H1 (cell line): ENCODE measurements around the gene CLCA1. TPM values are rescaled to one million over a fixed set of nuclear protein-coding genes. Genes with fewer than 3 reads are reported as not detected.

ENCODE experiments used
- CTCF ChIA-PET: fragments of 300-600 bp; sonication (Branson Sonifier 250); formaldehyde crosslinking; loops from one replicate; lab custom pipeline; 2021; ENCODE audit not compliant: partially characterized antibody; lab: Charles Lee
- POLR2A ChIA-PET: fragments of 300-600 bp; sonication (Branson Sonifier 250); formaldehyde crosslinking; loops from one replicate; lab custom pipeline; 2021; ENCODE audit warnings: inconsistent platforms; ENCODE audit not compliant: partially characterized antibody; lab: Charles Lee
- DNase-seq, 2 experiments: peaks; one replicate each; pipeline versions ENCODE4 v3.0.0 to v3.0.0-alpha.2; 2010 to 2022; ENCODE audit warnings: low spot score in 2 of 2, low read depth in 1 of 2, mixed read lengths in 1 of 2
- FAIRE-seq: peaks from 2 replicates; lab custom pipeline; 2011; peaks lifted over from hg19 to GRCh38; lab: Jason Lieb, UNC
- H2AFZ ChIP-seq: 2 replicates; pipeline ENCODE4 v1.8.1; 2012; ENCODE audit warnings: low read length, inconsistent platforms
- H2AK5ac ChIP-seq: 2 replicates; pipeline ENCODE4 v1.6.1; 2013; ENCODE audit warnings: low read depth, low read length
- H2BK120ac ChIP-seq: replicated peaks from 2 replicates; pipeline ENCODE3; 2013; ENCODE audit warnings: low read depth, low read length, inconsistent platforms
- H2BK12ac ChIP-seq: 2 replicates; pipeline ENCODE4 v1.6.1; 2013; ENCODE audit warnings: low read depth, low read length
- H2BK15ac ChIP-seq: 2 replicates; pipeline ENCODE4 v1.6.1; 2013; ENCODE audit warnings: low read length
- H2BK20ac ChIP-seq: 2 replicates; pipeline ENCODE4 v1.6.1; 2013; ENCODE audit warnings: low read length
- H2BK5ac ChIP-seq: 2 replicates; pipeline ENCODE4 v1.6.1; 2013; ENCODE audit warnings: low read depth, low read length
- H3K14ac ChIP-seq: 2 replicates; pipeline ENCODE4 v1.6.1; 2013; ENCODE audit warnings: inconsistent platforms; ENCODE audit not compliant: insufficient read length
- H3K18ac ChIP-seq: 2 replicates; pipeline ENCODE4 v1.6.1; 2013; ENCODE audit warnings: low read length; ENCODE audit errors: extremely low read depth
- H3K23ac ChIP-seq: 2 replicates; pipeline ENCODE4 v1.6.1; 2013; ENCODE audit warnings: inconsistent platforms; ENCODE audit not compliant: insufficient read length
- H3K23me2 ChIP-seq: 2 replicates; pipeline ENCODE4 v1.6.1; 2013; ENCODE audit warnings: low read depth, low read length
- H3K27ac ChIP-seq: 2 replicates; pipeline ENCODE4 v1.6.1; 2011; ENCODE audit warnings: low read depth, low read length, inconsistent platforms
- H3K27me3 ChIP-seq, 4 experiments: replicated peaks in 1 of 4; 1 replicate in 1 of 4; 2 replicates in 3 of 4; pipeline versions ENCODE4 v1.6.1 to v1.8.1; 2011 to 2013; ENCODE audit warnings: low read length in 3 of 4, mild to moderate bottlenecking in 3 of 4, inconsistent platforms in 2 of 4, mixed read lengths in 2 of 4, moderate library complexity in 1 of 4; ENCODE audit not compliant: control insufficient read depth in 3 of 4, insufficient read depth in 3 of 4; ENCODE audit errors: extremely low read depth in 1 of 4
- H3K36me3 ChIP-seq, 4 experiments: 2 replicates each; pipeline versions ENCODE4 v1.6.1 to v1.8.1; 2011 to 2013; ENCODE audit warnings: mild to moderate bottlenecking in 4 of 4, low read length in 3 of 4, moderate library complexity in 2 of 4, control low read depth in 1 of 4, inconsistent platforms in 1 of 4; ENCODE audit not compliant: insufficient read depth in 4 of 4, control insufficient read depth in 2 of 4
- H3K4ac ChIP-seq: replicated peaks from 2 replicates; pipeline ENCODE3; 2013; ENCODE audit warnings: low read length, low read depth, mixed read lengths, inconsistent platforms; ENCODE audit not compliant: insufficient read length
- H3K4me1 ChIP-seq, 4 experiments: replicated peaks in 1 of 4; 1 replicate in 1 of 4; 2 replicates in 3 of 4; pipeline versions ENCODE4 v1.6.1 to v1.8.1; 2011 to 2013; ENCODE audit warnings: low read length in 3 of 4, inconsistent platforms in 2 of 4, mixed read lengths in 1 of 4; ENCODE audit not compliant: insufficient read depth in 4 of 4, control insufficient read depth in 3 of 4
- H3K4me2 ChIP-seq, 2 experiments: 2 replicates each; pipeline versions ENCODE4 v1.6.1 to v1.8.1; 2011 to 2013; ENCODE audit warnings: low read depth in 2 of 2, low read length in 2 of 2, control low read depth in 1 of 2, inconsistent platforms in 1 of 2, mild to moderate bottlenecking in 1 of 2; ENCODE audit not compliant: insufficient read depth in 1 of 2
- H3K4me3 ChIP-seq, 4 experiments: fragments of 200-600, 300-600 bp in 1 of 4; sonication (generic), shearing (Covaris generic), sonication (Bioruptor Twin) in 1 of 4; 2 replicates each; pipeline versions ENCODE4 v1.5.1 to v1.8.1; 2011 to 2016; ENCODE audit warnings: low read length in 4 of 4, low read depth in 3 of 4, control low read depth in 2 of 4, inconsistent platforms in 2 of 4, mild to moderate bottlenecking in 2 of 4, mixed read lengths in 1 of 4, moderate library complexity in 1 of 4; ENCODE audit not compliant: insufficient read depth in 2 of 4; ENCODE audit errors: extremely low read depth in 1 of 4
- H3K56ac ChIP-seq: replicated peaks from 2 replicates; pipeline ENCODE3; 2013; ENCODE audit warnings: low read depth, mild to moderate bottlenecking, mixed read lengths, low read length, inconsistent platforms; ENCODE audit not compliant: insufficient read length
- H3K79me1 ChIP-seq: 2 replicates; pipeline ENCODE4 v1.6.1; 2013; ENCODE audit warnings: low read depth, low read length, control low read depth
- H3K79me2 ChIP-seq, 2 experiments: 2 replicates each; pipeline versions ENCODE4 v1.6.1 to v1.8.1; 2012 to 2013; ENCODE audit warnings: low read length in 2 of 2, mild to moderate bottlenecking in 2 of 2, inconsistent platforms in 1 of 2; ENCODE audit not compliant: insufficient read depth in 2 of 2, control insufficient read depth in 1 of 2
- H3K9ac ChIP-seq, 4 experiments: replicated peaks in 1 of 4; 1 replicate in 1 of 4; 2 replicates in 3 of 4; pipeline versions ENCODE4 v1.6.1 to v1.8.1; 2011 to 2013; ENCODE audit warnings: low read depth in 3 of 4, low read length in 3 of 4, control low read depth in 2 of 4, mild to moderate bottlenecking in 2 of 4, moderate library complexity in 2 of 4, inconsistent platforms in 1 of 4; ENCODE audit errors: extremely low read depth in 1 of 4
- H3K9me3 ChIP-seq, 2 experiments: 2 replicates each; pipeline versions ENCODE4 v1.6.1 to v1.8.1; 2012 to 2013; ENCODE audit warnings: mild to moderate bottlenecking in 2 of 2, moderate library complexity in 2 of 2, control low read depth in 1 of 2, inconsistent platforms in 1 of 2, low read depth in 1 of 2, low read length in 1 of 2, mixed read lengths in 1 of 2; ENCODE audit not compliant: insufficient read depth in 2 of 2
- H4K20me1 ChIP-seq, 2 experiments: replicated peaks in 1 of 2; 2 replicates each; pipeline versions ENCODE3 to v1.8.1; 2011 to 2013; ENCODE audit warnings: inconsistent platforms in 2 of 2, low read length in 2 of 2, mild to moderate bottlenecking in 1 of 2; ENCODE audit not compliant: insufficient read depth in 2 of 2, control insufficient read depth in 1 of 2
- H4K5ac ChIP-seq: 2 replicates; pipeline ENCODE4 v1.6.1; 2013; ENCODE audit warnings: low read length, low read depth, mixed read lengths, inconsistent platforms; ENCODE audit not compliant: insufficient read length
- H4K8ac ChIP-seq: 2 replicates; pipeline ENCODE4 v1.8.0; 2013; ENCODE audit warnings: mild to moderate bottlenecking, moderate library complexity, low read length, inconsistent platforms; ENCODE audit not compliant: insufficient read depth; ENCODE audit errors: extremely low read depth
- H4K91ac ChIP-seq: replicated peaks from 2 replicates; pipeline ENCODE3; 2013; ENCODE audit warnings: low read length, mixed read lengths, inconsistent platforms; ENCODE audit not compliant: insufficient read length
- BRCA1 ChIP-seq: IDR thresholded peaks from 2 replicates; pipeline ENCODE4 v1.6.1; 2012; ENCODE audit warnings: low read depth, low read length, improper control_type of control experiment
- CBX8 ChIP-seq: fragments of 300-800, 300-1000 bp; sonication (generic); IDR thresholded peaks from 2 replicates; pipeline ENCODE4 v1.7.1; 2016; ENCODE audit warnings: low read depth, low read length, borderline replicate concordance
- CEBPB ChIP-seq: IDR thresholded peaks from 2 replicates; pipeline ENCODE4 v1.6.1; 2012; ENCODE audit warnings: low read depth, low read length
- CREB1 ChIP-seq: IDR thresholded peaks from 2 replicates; pipeline ENCODE4 v1.6.1; 2012; ENCODE audit warnings: inconsistent platforms
- CTCF ChIP-seq, 3 experiments: IDR thresholded peaks; 1 replicate in 2 of 3; 2 replicates in 1 of 3; pipeline versions ENCODE4 v1.5.1 to v1.6.1; 2011; ENCODE audit warnings: low read length in 3 of 3, mild to moderate bottlenecking in 3 of 3, inconsistent platforms in 2 of 3, low read depth in 1 of 3, moderate library complexity in 1 of 3; ENCODE audit not compliant: insufficient read depth in 1 of 3; ENCODE audit errors: control extremely low read depth in 1 of 3
- KDM1A ChIP-seq: fragments of 200-600, 300-600 bp; sonication (generic); IDR thresholded peaks from 2 replicates; pipeline ENCODE4 v1.7.1; 2016; ENCODE audit warnings: mild to moderate bottlenecking, low read length, borderline replicate concordance
- SIRT6 ChIP-seq: IDR thresholded peaks from one replicate; pipeline ENCODE4 v1.7.1; 2012; ENCODE audit warnings: low read length, inconsistent platforms
- WGBS, 2 experiments: shearing (Covaris generic) in 1 of 2; methylation state at CpG; one replicate each; pipeline versions ENCODE4 v1.1.6 to v1.1.7; 2013 to 2015; ENCODE audit warnings: low lambda C conversion rate in 2 of 2, mixed read lengths in 2 of 2, inconsistent platforms in 1 of 2, low coverage in 1 of 2, missing lambda C conversion rate in 1 of 2; ENCODE audit not compliant: insufficient replicate concordance in 2 of 2, insufficient coverage in 1 of 2, insufficient read length in 1 of 2; ENCODE audit errors: extremely low coverage in 1 of 2, missing lambda C conversion rate in 1 of 2; 5-methylcytosine and 5-hydroxymethylcytosine counted together
- polyA plus RNA-seq, 7 experiments: library from polyadenylated mRNA; depleted of rRNA in 3 of 7; stranded (reverse) in 5 of 7; unstranded in 2 of 7; fragments of >200 nt in 5 of 7; fragments of 200-250 nt in 2 of 7; gene quantifications; 1 replicate in 5 of 7; 2 replicates in 1 of 7; 4 replicates in 1 of 7; pipeline versions ENCODE4 v1.2.1 to v1.2.3, GENCODE V29; 2011 to 2013; ENCODE audit warnings: missing spikeins in 2 of 7, mixed read lengths in 2 of 7
- total RNA-seq: library from RNA; stranded (reverse); fragmentation: NEBNext Ultra II Directional; extraction: Animal tissue kit (Norgen Biotek cat#: 25700); gene quantifications from 2 replicates; pipeline ENCODE4 v1.2.1, GENCODE V29; 2021

Gene CLCA1
- total and polyA plus RNA-seq, 2 of the 8 experiments (the other 6 are each of a cell fraction or from before 2014, with no cell fraction given): not detected

DNA sequence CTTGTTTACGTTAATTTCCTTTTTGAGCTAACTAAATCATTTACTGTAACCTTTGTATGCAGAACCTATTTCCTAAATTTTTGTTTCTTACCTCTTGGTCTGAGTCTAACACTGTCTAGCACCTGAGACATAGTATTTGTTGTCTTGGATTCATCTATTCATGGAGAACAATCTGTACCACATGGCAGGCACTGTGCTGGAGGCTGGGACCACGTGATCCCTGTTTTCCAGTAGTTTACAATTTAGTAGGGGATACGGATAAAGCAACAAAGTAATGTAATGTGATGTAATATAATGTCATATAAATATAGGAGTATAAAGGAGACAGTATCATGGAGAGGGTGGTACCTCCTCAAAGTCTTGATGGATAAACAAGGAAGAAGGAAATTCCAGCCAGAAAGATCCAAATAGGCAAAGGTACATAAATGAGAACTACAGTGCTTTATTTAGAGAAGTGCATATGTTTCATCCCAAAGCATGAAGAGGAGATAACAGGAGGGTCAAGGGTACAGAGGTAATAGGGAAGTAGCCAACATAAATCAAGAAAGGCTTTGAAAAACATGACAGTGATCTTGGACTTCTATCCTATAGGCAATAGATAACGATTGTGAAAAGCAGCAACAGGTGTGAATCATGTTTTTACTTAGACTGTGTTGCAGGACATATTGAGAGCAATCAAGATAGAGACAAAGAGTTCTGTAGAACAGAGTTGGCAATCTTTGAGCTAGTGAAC, 52.2 kb downstream of the CLCA1 start:
- H3K4me1 ChIP-seq: no peaks in the 10 kb centered on the region
- no peak overlapping the region for H2BK5ac ChIP-seq
- H3K36me3 ChIP-seq: peaks cover 0 to 6% (median 0%) of the 10 kb centered on the region in 4 experiments; a peak in 1 of 8 replicates
- no peak overlapping the region for H4K5ac ChIP-seq
- H3K4ac ChIP-seq: no peak overlapping the region
- H4K8ac ChIP-seq: no peak overlapping the region
- no peaks in the 10 kb centered on the region for H3K79me1 ChIP-seq
- H3K9ac ChIP-seq: no peak overlapping the region
- H2AK5ac ChIP-seq: no peak overlapping the region
- H4K91ac ChIP-seq: no peak overlapping the region
- H2BK12ac ChIP-seq: no peak overlapping the region
- no peak overlapping the region for H2BK120ac ChIP-seq
- H3K23me2 ChIP-seq: no peaks in the 10 kb centered on the region
- H3K9me3 ChIP-seq: peaks cover 4 to 8% of the 10 kb centered on the region in 2 experiments; a peak in 2 of 4 replicates
- 83% methylated on average over 4 of the region's 4 CpGs; no CpG with 5 or more reads in 1 of the 2 experiments for WGBS, 2 experiments
- H2AFZ ChIP-seq: no peak overlapping the region
- no peak overlapping the region for H3K4me2 ChIP-seq
- no peak overlapping the region for H2BK15ac ChIP-seq
- no peak overlapping the region for H3K18ac ChIP-seq
- H3K79me2 ChIP-seq: no peaks in the 10 kb centered on the region
- H4K20me1 ChIP-seq: no peaks in the 10 kb centered on the region
- no peak overlapping the region for H3K27ac ChIP-seq
- ChIA-PET CTCF (interaction anchor here (0.9 to 3.8 kb wide), 6 partner anchors 9 to 221 kb away, joined by 3 to 27 read pairs (median 8); no protein-coding TSS in a partner anchor), POLR2A (no interaction called here)
- TF ChIP-seq CREB1 (no peak), BRCA1 (no peak), KDM1A (no peak), CEBPB (no peak), CTCF (IDR thresholded peaks at IDR 0.05; ENCODE audit: control extremely low read depth in 1 of 3, insufficient read depth in 1 of 3, low read depth in 1 of 3, low read length in 3 of 3) (no peak), CBX8 (no peak), SIRT6 (no peak)
- H3K14ac ChIP-seq: no peak overlapping the region
- H3K4me3 ChIP-seq: no peak overlapping the region
- H3K23ac ChIP-seq: no peak overlapping the region
- H3K56ac ChIP-seq: no peak overlapping the region
- DNase-seq: no peak
- no peaks in the 10 kb centered on the region for H3K27me3 ChIP-seq
- no peak for FAIRE-seq
- no peak overlapping the region for H2BK20ac ChIP-seq
